GM12878 (cell line): ENCODE measurements around the gene ITIH5. TPM values are rescaled to one million over a fixed set of nuclear protein-coding genes. Genes with fewer than 3 reads are reported as not detected.

ENCODE experiments used
- ATAC-seq: fragments of 200-7000 bp; cut with Tn5 transposase; 3 replicates; pipeline ENCODE4 v1.9.1; 2020; ENCODE audit warnings: mild to moderate bottlenecking, moderate library complexity
- BruUV-seq: library from RNA; stranded (reverse); fragments of 400-500 nt; replicated peaks from 2 replicates; lab custom pipeline; 2021; lab: Mats Ljungman, UMichigan
- CTCF ChIA-PET: fragments of 300-600 bp; sonication (Branson Sonifier 250); formaldehyde crosslinking; extraction: SDS; loops from one replicate; lab custom pipeline; 2021; ENCODE audit warnings: inconsistent platforms; lab: Yijun Ruan, JAX
- POLR2A ChIA-PET: fragments of 350-600 bp; formaldehyde crosslinking; extraction: SDS; loops from one replicate; lab custom pipeline; 2021; ENCODE audit warnings: inconsistent platforms; lab: Charles Lee
- RAD21 ChIA-PET: fragments of 300-600 bp; sonication (Branson Sonifier 250); formaldehyde crosslinking; loops from one replicate; lab custom pipeline; 2023; ENCODE audit warnings: antibody characterized with exemption; ENCODE audit not compliant: unreplicated experiment; lab: Charles Lee
- SMC1A ChIA-PET: fragments of 300-600 bp; sonication (Branson Sonifier 250); formaldehyde crosslinking; loops from one replicate; lab custom pipeline; 2023; ENCODE audit not compliant: unreplicated experiment, uncharacterized antibody; lab: Charles Lee
- DNase-seq: peaks from one replicate; pipeline ENCODE4 v3.0.0-alpha.2; 2011; ENCODE audit warnings: low read depth, low spot score
- FAIRE-seq: peaks from 3 replicates; lab custom pipeline; 2011; peaks lifted over from hg19 to GRCh38; lab: Jason Lieb, UNC
- H2AFZ ChIP-seq: 2 replicates; pipeline ENCODE4 v1.6.0; 2011; ENCODE audit warnings: low read depth, low read length, control low read depth; ENCODE audit not compliant: control insufficient read depth
- H3K27ac ChIP-seq: 2 replicates; pipeline ENCODE4 v1.5.1; 2011; ENCODE audit warnings: control low read depth; ENCODE audit not compliant: control insufficient read depth, insufficient read depth
- H3K27me3 ChIP-seq, 2 experiments: replicated peaks in 1 of 2; 2 replicates each; pipeline versions ENCODE4 v1.6.0 to v1.6.1; 2011; ENCODE audit warnings: low read length in 1 of 2; ENCODE audit not compliant: control insufficient read depth in 2 of 2, insufficient read depth in 2 of 2
- H3K36me3 ChIP-seq, 2 experiments: 2 replicates each; pipeline ENCODE4 v1.5.1; 2011; ENCODE audit warnings: low read length in 1 of 2; ENCODE audit not compliant: control insufficient read depth in 2 of 2, insufficient read depth in 2 of 2
- H3K4me1 ChIP-seq: 2 replicates; pipeline ENCODE4 v1.6.1; 2011; ENCODE audit warnings: mild to moderate bottlenecking, low read length, moderate library complexity, mixed read lengths; ENCODE audit not compliant: control insufficient read depth, insufficient read depth
- H3K4me2 ChIP-seq: 2 replicates; pipeline ENCODE4 v1.6.0; 2011; ENCODE audit warnings: control low read depth; ENCODE audit not compliant: control insufficient read depth, insufficient read depth
- H3K4me3 ChIP-seq: fragments of 200-600 bp; sonication (generic); 2 replicates; pipeline ENCODE4 v1.5.1; 2016
- H3K79me2 ChIP-seq: 2 replicates; pipeline ENCODE4 v1.6.0; 2011; ENCODE audit warnings: low read length; ENCODE audit not compliant: control insufficient read depth, insufficient read depth
- H3K9ac ChIP-seq: 2 replicates; pipeline ENCODE4 v1.8.0; 2011; ENCODE audit warnings: low read length, control low read depth, mixed read lengths; ENCODE audit not compliant: control insufficient read depth, insufficient read depth
- H3K9me3 ChIP-seq: replicated peaks from 3 replicates; pipeline ENCODE4 v1.5.1; 2011; ENCODE audit warnings: mild to moderate bottlenecking, low read length; ENCODE audit not compliant: control insufficient read depth, insufficient read depth
- H4K20me1 ChIP-seq: 2 replicates; pipeline ENCODE4 v1.6.0; 2011; ENCODE audit not compliant: control insufficient read depth, insufficient read depth
- EP300 ChIP-seq, 2 experiments: fragments of 150-350 bp in 1 of 2; IDR thresholded peaks; 2 replicates each; pipeline ENCODE4 v1.6.1; 2011 to 2012; ENCODE audit warnings: low read depth in 2 of 2, low read length in 2 of 2, borderline replicate concordance in 1 of 2, improper control_type of control experiment in 1 of 2, inconsistent platforms in 1 of 2; ENCODE audit not compliant: control insufficient read depth in 1 of 2
- ESRRA ChIP-seq: IDR thresholded peaks from 2 replicates; pipeline ENCODE4 v1.6.1; 2012; ENCODE audit warnings: mild to moderate bottlenecking, low read length, improper control_type of control experiment
- ETV6 ChIP-seq, 2 experiments: fragments of 450-650 bp in 1 of 2; IDR thresholded peaks in 1 of 2; conservative IDR thresholded peaks in 1 of 2; 2 replicates each; pipeline ENCODE4 v1.6.1; 2014; ENCODE audit warnings: antibody characterized with exemption in 1 of 2, borderline replicate concordance in 1 of 2, low read depth in 1 of 2, mild to moderate bottlenecking in 1 of 2, moderate library complexity in 1 of 2
- EZH2 ChIP-seq: IDR thresholded peaks from 2 replicates; pipeline ENCODE4 v1.6.1; 2012; ENCODE audit warnings: low read depth, mild to moderate bottlenecking, control low read depth, inconsistent platforms, low read length, borderline replicate concordance; ENCODE audit not compliant: control insufficient read depth
- GABPA ChIP-seq: IDR thresholded peaks from 2 replicates; pipeline ENCODE4 v1.6.1; 2014; ENCODE audit warnings: antibody characterized with exemption, low read depth, mild to moderate bottlenecking, inconsistent platforms
- MEF2B ChIP-seq: fragments of 450-650 bp; IDR thresholded peaks from 2 replicates; pipeline ENCODE4 v1.6.1; 2018; ENCODE audit warnings: mild to moderate bottlenecking, moderate library complexity; ENCODE audit not compliant: partially characterized antibody, poor library complexity, severe bottlenecking
- SREBF2 ChIP-seq: IDR thresholded peaks from 2 replicates; pipeline ENCODE4 v1.6.1; 2012; ENCODE audit warnings: mild to moderate bottlenecking, low read length
- ZBED1 ChIP-seq: IDR thresholded peaks from 2 replicates; pipeline ENCODE4 v1.6.1; 2016; ENCODE audit warnings: borderline replicate concordance
- WGBS: methylation state at CpG from one replicate; pipeline ENCODE4 v1.1.6; 2016; ENCODE audit warnings: low lambda C conversion rate; ENCODE audit not compliant: insufficient replicate concordance, insufficient coverage; ENCODE audit errors: missing lambda C conversion rate; 5-methylcytosine and 5-hydroxymethylcytosine counted together
- in situ Hi-C: fragments of 300-500 bp; cut with MboI; formaldehyde crosslinking; loops from 9 replicates; pipeline ENCODE4 v1.14.3; 2018; ENCODE audit warnings: mixed read lengths
- intact Hi-C: fragments of 100-400 bp; cut with micrococcal nuclease; formaldehyde crosslinking; loops from one replicate; pipeline ENCODE4 v1.14.2; 2022; ENCODE audit not compliant: unreplicated experiment
- polyA plus RNA-seq, 11 experiments: library from polyadenylated mRNA; depleted of rRNA in 4 of 11; unstranded in 6 of 11; stranded (reverse) in 5 of 11; fragments of >200 nt; fragmentation: Nextera tagmentation in 4 of 11; fragmentation: Illumina TruSeq in 1 of 11; extraction: Ambion mirVana in 4 of 11; extraction: Trizol in 1 of 11; gene quantifications; 1 replicate in 1 of 11; 2 replicates in 10 of 11; pipeline versions ENCODE4 v1.2.1 to v1.2.3, GENCODE V29; 2011 to 2016; ENCODE audit warnings: inconsistent platforms in 2 of 11, missing spikeins in 2 of 11, low read depth in 1 of 11
- total RNA-seq, 4 experiments: library from RNA; depleted of rRNA in 3 of 4; stranded (reverse); fragments of >200 nt in 3 of 4; fragmentation: Illumina TruSeq in 1 of 4; extraction: Trizol in 1 of 4; gene quantifications; 2 replicates each; pipeline versions ENCODE4 v1.2.1 to v1.2.3, GENCODE V29; 2013 to 2021

Gene ITIH5
- total and polyA plus RNA-seq, 10 of the 15 experiments (the other 5 are each of a cell fraction or from before 2014, with no cell fraction given): 0.14 to 0.43 (median 0.21) TPM; not detected in 7

GRCh38 chr10:7634142-7634894 is 32.4 kb downstream of the ITIH5 start:
- H3K4me2 ChIP-seq: no peak overlapping the region
- intact Hi-C loops (no loop called here), in situ Hi-C loops (no loop called here)
- no peak overlapping the region for H2AFZ ChIP-seq
- ATAC-seq: no peak
- no peaks in the 10 kb centered on the region for H4K20me1 ChIP-seq
- H3K27me3 ChIP-seq: no peaks in the 10 kb centered on the region
- H3K79me2 ChIP-seq: no peaks in the 10 kb centered on the region
- BruUV-seq: no TSS peak
- no peak overlapping the region for H3K27ac ChIP-seq
- no peak for FAIRE-seq
- H3K9ac ChIP-seq: no peak overlapping the region
- H3K4me1 ChIP-seq: no peaks in the 10 kb centered on the region
- RAD21 ChIA-PET: interaction anchor here (1.2 kb wide), 1 partner anchor 109 kb away, joined by 4 read pairs; no protein-coding TSS in a partner anchor
- WGBS: 37% methylated on average over 10 of the region's 10 CpGs
- H3K4me3 ChIP-seq: no peak overlapping the region
- POLR2A ChIA-PET: interaction anchor here (0.6 kb wide), 1 partner anchor 638 kb away, joined by 7 read pairs; no protein-coding TSS in a partner anchor
- SMC1A ChIA-PET: interaction anchor here (1.0 to 2.2 kb wide), 4 partner anchors 11 to 109 kb away, joined by 3 to 7 read pairs (median 4); no protein-coding TSS in a partner anchor
- TF ChIP-seq EP300 (IDR thresholded peaks at IDR 0.05; ENCODE audit: borderline replicate concordance in 1 of 2, control insufficient read depth in 1 of 2, low read depth in 2 of 2, low read length in 2 of 2) (no peak), ZBED1 (no peak), ETV6 (conservative IDR thresholded peaks at IDR 0.05 in 1 of 2, IDR thresholded peaks at IDR 0.05 in 1 of 2; ENCODE audit: borderline replicate concordance in 1 of 2, low read depth in 1 of 2) (no peak), GABPA (no peak), EZH2 (no peak), SREBF2 (no peak), MEF2B (no peak), ESRRA (no peak)
- CTCF ChIA-PET: interaction anchor here (0.6 to 2.2 kb wide), 4 partner anchors 11 to 1201 kb away, joined by 4 to 9 read pairs (median 5); no protein-coding TSS in a partner anchor
- no peaks in the 10 kb centered on the region; the same call in 2 of the 3 replicates for H3K9me3 ChIP-seq
- no peaks in the 10 kb centered on the region for H3K36me3 ChIP-seq
- no peak for DNase-seq
